Tibial nerve (tissue), 4 donors: ENCODE results near the gene CYP2A13. TPM values are rescaled to one million over a fixed set of nuclear protein-coding genes. Genes with fewer than 3 reads are reported as not detected.

Experiments
- DNase-seq, 2 donors: peaks; one replicate each; pipeline ENCODE4 v3.0.0-alpha.2; 2019; ENCODE audit warnings: low spot score in 2 of 2
- H3K27ac ChIP-seq, 4 donors: fragments of 200-600 bp; sonication (generic) in 3 of 4; one replicate each; pipeline ENCODE4 v1.5.1; 2017 to 2019; ENCODE audit warnings: mild to moderate bottlenecking in 1 of 4
- H3K27me3 ChIP-seq, 2 donors: fragments of 200-600 bp; sonication (generic) in 1 of 2; one replicate each; pipeline versions ENCODE4 v1.5.1 to v1.6.0; 2017 to 2019
- H3K36me3 ChIP-seq, 3 donors: fragments of 200-600 bp; sonication (generic); one replicate each; pipeline ENCODE4 v1.5.1; 2018 to 2019
- H3K4me1 ChIP-seq, 4 donors: fragments of 200-600 bp; sonication (generic) in 3 of 4; one replicate each; pipeline ENCODE4 v1.5.1; 2017 to 2019
- H3K4me3 ChIP-seq, 4 donors: fragments of 200-600 bp; sonication (generic) in 3 of 4; one replicate each; pipeline ENCODE4 v1.5.1; 2017 to 2019; ENCODE audit warnings: mild to moderate bottlenecking in 1 of 4, moderate library complexity in 1 of 4
- H3K9me3 ChIP-seq, 4 donors: fragments of 200-600 bp; sonication (generic) in 3 of 4; one replicate each; pipeline ENCODE4 v1.5.1; 2017 to 2019
- EP300 ChIP-seq, 2 donors: sonication (generic); formaldehyde crosslinking; IDR thresholded peaks; one replicate each; pipeline ENCODE4 v1.6.1; 2017; ENCODE audit warnings: antibody characterized with exemption in 2 of 2, mild to moderate bottlenecking in 1 of 2
- POLR2A ChIP-seq, 2 donors: fragments of 450-650 bp; IDR thresholded peaks; one replicate each; pipeline ENCODE4 v1.6.1; 2017; ENCODE audit warnings: antibody characterized with exemption in 2 of 2, mild to moderate bottlenecking in 2 of 2, moderate library complexity in 2 of 2
- WGBS, 2 donors: methylation state at CpG; one replicate each; pipeline ENCODE4 v1.1.5; 2018; 5-methylcytosine and 5-hydroxymethylcytosine counted together
- total RNA-seq, 4 donors: library from RNA; depleted of rRNA; stranded (reverse); fragments of >200 nt; gene quantifications; one replicate each; pipeline ENCODE4 v1.1.0, GENCODE V29; 2016
- TF ChIP-seq, protein P1 (sequence below), 5 experiments: fragments of 200-600 bp in 3 of 5; fragments of 450-650 bp in 2 of 5; sonication (generic) in 3 of 5; IDR thresholded peaks; one replicate each; pipeline ENCODE4 v1.5.1; 2016 to 2019; ENCODE audit warnings: antibody characterized with exemption in 5 of 5, mild to moderate bottlenecking in 3 of 5, moderate library complexity in 2 of 5

Gene CYP2A13
- total RNA-seq, 4 donors from 2014 or later = not detected

DNA sequence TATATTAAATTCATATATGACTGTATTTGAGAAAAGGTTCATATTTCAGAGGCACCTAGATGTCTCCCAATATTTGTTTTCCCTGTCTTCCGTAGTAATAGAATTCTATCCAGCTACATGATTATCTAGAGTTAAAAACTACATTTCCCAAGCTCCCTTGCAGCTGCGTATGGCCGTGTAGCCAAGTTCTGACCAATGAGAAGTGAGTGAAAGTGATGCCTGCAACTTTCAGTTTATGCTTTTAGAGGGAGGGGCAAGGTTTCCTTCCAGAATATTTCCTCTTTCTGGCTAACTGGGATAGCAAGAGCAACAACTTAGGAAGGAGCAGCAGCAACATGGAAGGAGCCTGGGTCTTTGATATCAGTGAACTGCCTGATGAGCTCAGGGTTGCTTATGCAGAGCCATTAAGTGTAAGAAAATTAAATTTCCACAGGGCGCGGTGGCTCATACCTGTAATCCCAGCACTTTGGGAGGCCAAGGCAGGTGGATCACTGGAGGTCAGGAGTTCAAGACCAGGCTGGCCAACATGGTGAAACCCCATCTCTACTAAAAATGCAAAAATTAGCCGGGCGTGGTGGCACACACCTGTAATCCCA is 23.2 kb upstream of the CYP2A13 start:
- Histone ChIP-seq H3K4me3 (no peak overlapping the region), H3K4me1 (no peaks in the 10 kb centered on the region), H3K27me3 (no peaks in the 10 kb centered on the region), H3K36me3 (no peaks in the 10 kb centered on the region), H3K9me3 (no peaks in the 10 kb centered on the region), H3K27ac (no peak overlapping the region)
- 56 to 62% methylated on average over 7 of the region's 7 CpGs for WGBS, 2 donors
- TF ChIP-seq, protein P1, sequence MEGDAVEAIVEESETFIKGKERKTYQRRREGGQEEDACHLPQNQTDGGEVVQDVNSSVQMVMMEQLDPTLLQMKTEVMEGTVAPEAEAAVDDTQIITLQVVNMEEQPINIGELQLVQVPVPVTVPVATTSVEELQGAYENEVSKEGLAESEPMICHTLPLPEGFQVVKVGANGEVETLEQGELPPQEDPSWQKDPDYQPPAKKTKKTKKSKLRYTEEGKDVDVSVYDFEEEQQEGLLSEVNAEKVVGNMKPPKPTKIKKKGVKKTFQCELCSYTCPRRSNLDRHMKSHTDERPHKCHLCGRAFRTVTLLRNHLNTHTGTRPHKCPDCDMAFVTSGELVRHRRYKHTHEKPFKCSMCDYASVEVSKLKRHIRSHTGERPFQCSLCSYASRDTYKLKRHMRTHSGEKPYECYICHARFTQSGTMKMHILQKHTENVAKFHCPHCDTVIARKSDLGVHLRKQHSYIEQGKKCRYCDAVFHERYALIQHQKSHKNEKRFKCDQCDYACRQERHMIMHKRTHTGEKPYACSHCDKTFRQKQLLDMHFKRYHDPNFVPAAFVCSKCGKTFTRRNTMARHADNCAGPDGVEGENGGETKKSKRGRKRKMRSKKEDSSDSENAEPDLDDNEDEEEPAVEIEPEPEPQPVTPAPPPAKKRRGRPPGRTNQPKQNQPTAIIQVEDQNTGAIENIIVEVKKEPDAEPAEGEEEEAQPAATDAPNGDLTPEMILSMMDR (IDR thresholded peaks at IDR 0.05) = no peak
- TF ChIP-seq EP300 (IDR thresholded peaks at IDR 0.05) (no peak), POLR2A (IDR thresholded peaks at IDR 0.05) (no peak)
- DNase-seq = no peak

- Histone ChIP-seq H3K27me3 (no peaks in the 10 kb centered on the region), H3K9me3 (peaks cover 0 to 23% (median 1%) of the 10 kb centered on the region in 4 donors), H3K36me3 (no peaks in the 10 kb centered on the region), H3K4me1 (no peaks in the 10 kb centered on the region), H3K27ac (no peak overlapping the region), H3K4me3 (no peak overlapping the region)
- no peak for DNase-seq
- 87 to 90% methylated on average over 3 of the region's 3 CpGs for WGBS, 2 donors
- no peak for TF ChIP-seq EP300 (IDR thresholded peaks at IDR 0.05)
- no peak for TF ChIP-seq POLR2A (IDR thresholded peaks at IDR 0.05)
- TF ChIP-seq, protein P1 (IDR thresholded peaks at IDR 0.05) = no peak
Observed at GRCh38 chr19:41076286-41076685, 12.0 kb upstream of the CYP2A13 start.

GRCh38 chr19:41083516-41083915 is 4.7 kb upstream of the CYP2A13 start:
- Histone ChIP-seq H3K9me3 (peaks cover 0 to 27% (median 1%) of the 10 kb centered on the region in 4 donors), H3K4me1 (no peaks in the 10 kb centered on the region), H3K27ac (no peak overlapping the region), H3K27me3 (peaks cover 0 to 7% of the 10 kb centered on the region in 2 donors), H3K36me3 (no peaks in the 10 kb centered on the region), H3K4me3 (no peak overlapping the region)
- no peak for DNase-seq
- 57 to 62% methylated on average over 2 of the region's 2 CpGs for WGBS, 2 donors
- TF ChIP-seq, protein P1 (IDR thresholded peaks at IDR 0.05) = no peak
- TF ChIP-seq POLR2A (IDR thresholded peaks at IDR 0.05) (no peak), EP300 (IDR thresholded peaks at IDR 0.05) (no peak)

DNA sequence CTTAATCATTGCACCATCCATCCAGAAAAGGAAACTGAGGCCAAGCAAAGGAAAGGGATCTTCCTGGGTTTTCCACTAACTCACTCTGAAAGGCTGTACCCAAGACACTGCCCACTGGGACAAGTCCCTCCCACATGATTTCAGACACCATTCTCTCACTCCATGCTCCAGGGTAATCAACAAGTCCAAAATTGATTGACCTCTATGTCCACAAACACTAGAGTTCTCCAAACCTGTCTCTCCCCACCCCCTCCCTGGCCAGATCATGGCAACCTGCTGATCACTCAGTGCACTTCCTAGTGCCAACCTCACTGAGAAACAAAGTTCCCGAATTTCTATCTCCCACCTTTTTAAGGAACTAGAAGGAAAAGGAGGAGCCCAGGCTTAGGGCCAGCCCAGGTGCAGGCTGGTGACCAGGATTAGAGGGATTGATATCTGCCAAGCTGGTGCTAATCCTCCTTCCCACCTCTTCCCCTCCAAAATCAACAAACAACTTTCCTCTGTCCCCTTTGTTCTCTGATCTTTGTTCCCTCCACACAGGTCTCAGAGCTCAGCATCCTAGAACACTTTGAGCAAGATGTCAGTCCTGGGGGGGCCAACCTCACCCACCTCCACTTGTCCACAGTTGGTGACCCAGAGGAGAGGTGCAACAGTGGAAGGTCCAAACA is 2.4 kb upstream of the CYP2A13 start:
- Histone ChIP-seq H3K27ac (no peak overlapping the region), H3K9me3 (peaks cover 0 to 8% (median 0%) of the 10 kb centered on the region in 4 donors), H3K4me1 (no peaks in the 10 kb centered on the region), H3K36me3 (no peaks in the 10 kb centered on the region), H3K4me3 (no peak overlapping the region), H3K27me3 (peaks cover 0 to 19% of the 10 kb centered on the region in 2 donors)
- TF ChIP-seq EP300 (IDR thresholded peaks at IDR 0.05) = no peak
- TF ChIP-seq, protein P1 (IDR thresholded peaks at IDR 0.05) = no peak
- no peak for TF ChIP-seq POLR2A (IDR thresholded peaks at IDR 0.05)
- no peak for DNase-seq
- 69 to 71% methylated on average over 1 of the region's 1 CpG for WGBS, 2 donors

DNA sequence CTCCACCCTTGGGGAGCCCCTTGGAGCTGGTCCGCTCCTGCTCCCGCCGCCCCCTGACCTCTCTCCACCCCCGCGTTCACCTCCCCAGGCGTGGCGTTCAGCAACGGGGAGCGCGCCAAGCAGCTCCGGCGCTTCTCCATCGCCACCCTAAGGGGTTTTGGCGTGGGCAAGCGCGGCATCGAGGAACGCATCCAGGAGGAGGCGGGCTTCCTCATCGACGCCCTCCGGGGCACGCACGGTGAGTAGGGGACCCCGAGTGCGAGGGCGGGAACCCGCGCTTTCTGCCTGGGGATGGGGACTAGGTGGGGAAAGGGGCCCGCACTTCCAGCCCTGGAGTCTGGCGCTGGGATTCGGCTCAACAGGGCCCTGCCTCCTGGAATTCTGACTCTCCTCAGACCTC is 1.7 kb downstream of the CYP2A13 start:
- Histone ChIP-seq H3K9me3 (no peaks in the 10 kb centered on the region), H3K4me3 (no peak overlapping the region), H3K27me3 (peaks cover 0 to 26% of the 10 kb centered on the region in 2 donors), H3K36me3 (no peaks in the 10 kb centered on the region), H3K27ac (no peak overlapping the region), H3K4me1 (no peaks in the 10 kb centered on the region)
- no peak for DNase-seq
- TF ChIP-seq, protein P1 (IDR thresholded peaks at IDR 0.05) = no peak
- WGBS, 2 donors = 0 to 5% methylated on average over 14 to 26 of the region's 32 CpGs
